Stimulated activated CD4-positive, alpha-beta T cell treated with anti-CD3 and anti-CD28 coated beads, Interleukin-4, amount 100 ng/mL, for 24 hours (primary cell): ENCODE measurements around the gene CELF2.

Experiments used
- DNase-seq: peaks from one replicate; pipeline ENCODE4 v3.0.0-alpha.2; 2020

CELF2 gene

DNA sequence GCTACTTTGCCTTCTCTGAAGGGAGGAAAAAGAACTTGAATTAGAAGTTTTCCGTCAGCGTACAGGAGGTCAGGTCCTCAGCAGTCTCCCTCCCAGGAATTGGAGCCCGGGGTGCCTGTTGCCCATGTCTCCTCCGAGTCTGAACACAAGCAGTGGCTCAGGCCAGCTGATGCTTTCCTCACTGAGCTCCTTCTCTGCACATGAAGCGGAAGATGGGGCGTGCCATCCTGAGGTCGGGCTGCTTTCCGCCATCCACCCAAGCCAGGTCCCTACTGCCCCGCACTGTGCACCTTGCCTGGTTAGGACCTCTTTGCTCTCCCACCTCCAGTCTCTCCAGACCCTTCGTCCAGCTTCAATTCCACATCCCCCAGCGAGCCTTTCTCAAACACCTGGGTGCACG is 237.5 kb downstream of the CELF2 start:
- no peak for DNase-seq

DNA sequence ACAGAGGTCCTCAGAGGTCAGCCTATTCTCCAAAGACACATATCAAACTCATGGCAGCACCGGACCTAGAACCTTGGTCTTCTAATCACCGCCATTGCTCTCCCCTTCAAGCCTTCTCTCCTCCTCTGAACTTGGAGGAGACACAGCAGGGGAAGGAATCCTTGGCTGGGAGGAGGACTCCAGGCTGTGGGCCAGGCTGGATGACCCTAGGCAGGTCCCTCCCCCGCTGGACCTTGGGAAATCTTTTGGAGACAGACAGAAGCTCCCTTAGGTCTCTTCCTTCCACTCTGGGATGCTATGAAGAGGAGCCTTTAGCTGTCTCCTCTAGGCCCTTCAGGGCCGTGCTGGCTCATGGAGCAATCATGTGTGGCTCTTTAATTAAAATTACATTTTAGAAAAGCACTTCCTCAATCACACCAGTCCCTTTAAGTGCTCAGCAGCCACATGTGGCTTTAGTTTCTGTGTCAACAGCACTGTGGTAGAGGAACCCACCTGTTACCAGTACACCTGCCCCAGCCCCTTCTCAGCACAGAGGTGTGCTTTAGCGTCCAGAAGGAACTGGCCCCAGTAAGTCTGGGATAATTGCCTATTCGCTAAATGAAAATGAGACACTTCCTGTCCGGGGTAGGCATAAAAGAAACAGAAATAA is 238.2 kb downstream of the CELF2 start:
- no peak for DNase-seq

DNA sequence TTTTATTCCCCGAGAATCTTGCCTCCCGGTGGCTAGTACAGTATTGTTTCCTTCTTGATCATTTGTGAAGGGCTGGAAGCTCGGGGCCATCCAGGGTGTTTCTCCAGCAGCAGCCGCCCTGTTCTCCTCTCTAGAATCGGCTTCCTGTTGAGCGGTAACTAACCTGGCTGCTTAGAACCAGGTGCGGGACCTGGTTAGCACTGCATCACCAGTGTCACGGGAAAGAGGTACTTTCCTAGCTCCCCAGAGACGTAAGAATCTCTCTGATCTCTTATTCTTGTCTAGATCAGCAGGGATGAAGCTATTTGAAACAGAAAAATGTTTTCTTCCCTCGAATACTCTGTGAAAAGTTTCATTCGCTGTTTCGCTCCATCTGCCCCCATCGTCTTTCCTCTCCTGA is 239.2 kb downstream of the CELF2 start:
- no peak for DNase-seq

DNA sequence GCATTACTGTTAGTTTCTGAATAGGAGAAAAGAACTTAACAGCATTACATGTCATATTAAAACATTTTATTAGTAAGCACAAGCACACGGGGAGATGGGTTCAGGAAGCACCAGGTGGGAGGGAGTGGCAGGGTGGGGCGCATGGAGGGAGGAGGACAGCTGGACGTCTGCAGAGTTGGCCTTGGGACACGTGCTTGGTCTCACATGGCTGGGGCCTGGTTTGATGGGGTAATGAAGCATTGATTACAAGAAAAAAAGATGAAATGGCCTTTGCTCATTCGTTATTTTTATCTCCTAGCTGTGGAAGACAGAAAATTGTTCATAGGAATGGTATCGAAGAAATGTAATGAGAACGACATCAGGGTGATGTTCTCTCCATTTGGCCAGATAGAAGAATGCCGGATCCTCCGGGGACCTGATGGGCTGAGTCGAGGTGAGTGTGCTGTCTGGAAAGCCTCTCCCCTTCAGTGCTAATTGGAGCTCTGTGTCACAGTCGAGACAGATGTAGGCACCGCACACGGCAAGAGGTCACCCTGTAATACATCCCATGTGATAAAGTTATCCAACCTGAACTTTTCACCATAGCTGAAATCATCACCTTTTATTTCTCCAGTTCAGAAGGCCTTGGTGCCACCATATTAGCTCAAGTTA is 239.9 kb downstream of the CELF2 start:
- DNase-seq, result no peak

DNA sequence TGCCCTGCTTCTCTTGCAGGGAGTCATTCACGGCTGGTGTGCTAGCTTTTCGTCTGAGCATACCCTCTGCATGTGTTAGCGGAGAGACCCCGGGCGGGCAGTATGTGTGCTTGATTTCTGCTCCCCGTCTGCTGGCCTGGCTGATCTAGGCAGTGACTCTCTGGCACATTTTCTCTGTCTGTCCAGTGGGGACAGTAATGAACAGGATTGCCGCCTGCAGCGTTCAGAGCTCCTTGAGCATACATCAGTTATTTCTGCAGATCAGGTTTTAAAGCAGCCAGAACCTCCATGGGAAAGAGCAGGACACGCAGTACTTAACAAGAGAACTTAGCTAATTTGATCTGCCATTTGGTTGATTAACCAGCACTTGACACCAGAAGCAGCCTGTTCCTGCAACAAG is 242.5 kb downstream of the CELF2 start:
- no peak for DNase-seq

DNA sequence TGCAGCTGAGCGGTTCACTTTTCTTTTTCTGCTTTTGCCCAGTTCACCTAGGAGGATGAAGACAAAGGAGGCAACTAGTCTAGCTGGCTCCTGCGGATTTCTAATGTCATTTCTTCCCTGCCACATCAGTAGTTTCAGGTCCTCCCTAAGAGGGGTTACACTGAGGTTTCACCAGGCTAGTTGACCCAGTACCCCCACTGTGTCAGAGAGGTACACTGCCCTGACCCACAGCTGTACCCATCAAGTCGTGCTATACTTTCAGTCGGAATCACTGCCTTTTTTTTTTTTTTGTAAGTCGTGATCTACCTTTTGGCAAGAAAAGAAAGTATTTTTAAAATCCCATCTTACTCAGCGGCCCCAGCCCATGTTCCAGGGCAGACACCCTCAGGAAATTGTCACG is 243.5 kb downstream of the CELF2 start:
- no peak for DNase-seq

DNA sequence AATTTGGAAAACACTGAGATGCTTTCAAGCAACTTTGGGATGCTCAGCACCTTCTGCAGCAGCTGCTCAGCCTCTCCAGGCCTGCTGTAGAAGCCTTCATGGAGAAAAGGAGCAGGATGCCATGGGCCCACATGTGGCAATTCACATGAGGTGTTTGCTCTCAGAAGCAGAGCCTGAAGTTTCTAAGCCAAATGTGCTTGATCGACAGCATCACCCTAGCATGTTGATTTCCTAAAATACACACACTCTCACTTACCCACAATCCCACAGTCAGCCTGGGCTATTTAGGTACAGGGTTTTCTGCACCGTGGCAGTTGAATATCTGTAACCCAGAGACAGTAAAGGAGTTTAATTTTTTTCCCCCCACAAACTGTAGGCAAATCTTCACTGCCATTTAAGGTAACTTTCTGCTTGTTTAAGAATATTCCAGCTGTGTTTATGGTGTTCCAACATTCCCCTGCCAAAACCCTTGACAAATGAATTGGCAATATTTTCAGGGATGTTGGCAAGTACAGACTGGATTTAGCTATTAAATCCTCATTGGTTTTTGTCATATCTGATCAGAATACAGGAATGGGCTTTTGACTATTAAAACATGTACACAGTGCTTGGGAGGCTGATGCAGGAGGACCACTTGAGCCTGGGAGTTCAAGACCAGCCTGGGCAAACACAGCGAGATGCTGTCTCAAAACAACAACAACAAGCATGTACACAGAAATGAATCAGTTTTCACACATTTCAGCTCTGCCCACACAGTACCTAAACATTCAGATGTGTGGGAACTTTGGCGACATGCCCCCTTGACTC is 244.2 kb downstream of the CELF2 start:
- DNase-seq, result no peak

DNA sequence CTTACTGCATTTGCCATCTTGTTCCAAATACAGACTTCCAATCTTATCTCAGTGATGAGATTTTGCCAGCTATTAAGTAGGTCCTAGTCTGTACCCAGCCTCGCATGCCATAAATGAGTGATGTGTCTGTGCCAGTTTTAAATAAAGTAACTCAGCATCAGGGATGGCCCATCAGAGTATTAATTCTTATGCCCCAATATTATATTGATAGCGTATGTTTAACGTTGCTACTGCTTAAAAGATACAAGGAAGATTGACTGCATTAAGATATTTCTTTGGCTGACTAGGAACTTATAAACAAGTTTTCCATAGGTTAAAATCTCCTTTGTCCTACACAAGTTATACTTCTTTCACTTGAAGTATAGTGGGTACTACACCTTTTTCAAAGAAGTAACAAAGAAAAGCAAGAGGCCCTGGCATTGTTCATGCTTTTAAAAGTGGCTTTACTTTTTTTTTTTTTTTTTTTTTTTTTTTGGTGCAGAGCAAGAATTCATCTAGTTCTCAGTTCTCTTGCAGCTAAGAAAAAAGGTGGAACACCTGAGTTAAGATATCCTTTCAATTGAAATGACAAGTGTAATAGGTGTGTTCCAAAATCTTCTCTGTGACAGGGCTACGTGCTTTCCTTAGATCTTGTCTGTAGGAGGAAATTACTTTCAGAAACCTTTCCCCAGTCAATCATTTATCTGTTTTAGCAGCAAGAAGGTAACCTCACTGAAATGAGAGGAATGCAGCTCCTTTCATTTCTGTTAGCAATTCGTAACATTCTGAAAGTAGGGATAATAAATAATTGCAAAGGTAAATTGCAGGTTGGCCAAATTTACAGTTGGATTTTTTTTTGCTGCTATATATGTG is 245.0 kb downstream of the CELF2 start:
- no peak for DNase-seq

DNA sequence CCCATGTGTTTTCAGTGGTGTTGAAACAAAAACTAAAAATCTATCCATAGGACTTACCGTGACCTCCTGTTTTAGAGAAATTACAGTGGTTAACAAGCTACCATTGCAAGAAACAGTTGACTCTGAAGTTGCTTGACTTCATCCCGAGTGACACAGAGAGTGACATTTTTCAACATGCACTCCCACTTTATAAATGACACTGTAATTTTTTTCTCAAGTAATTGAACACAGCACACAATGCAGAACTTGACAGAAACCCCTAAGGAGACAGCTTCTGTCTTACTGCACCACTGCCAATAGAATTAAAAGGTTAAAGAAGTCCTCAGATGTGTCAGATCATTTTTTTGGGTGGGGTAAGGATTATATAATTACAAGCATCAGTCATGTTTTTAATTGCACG is 246.1 kb downstream of the CELF2 start:
- no peak for DNase-seq

DNA sequence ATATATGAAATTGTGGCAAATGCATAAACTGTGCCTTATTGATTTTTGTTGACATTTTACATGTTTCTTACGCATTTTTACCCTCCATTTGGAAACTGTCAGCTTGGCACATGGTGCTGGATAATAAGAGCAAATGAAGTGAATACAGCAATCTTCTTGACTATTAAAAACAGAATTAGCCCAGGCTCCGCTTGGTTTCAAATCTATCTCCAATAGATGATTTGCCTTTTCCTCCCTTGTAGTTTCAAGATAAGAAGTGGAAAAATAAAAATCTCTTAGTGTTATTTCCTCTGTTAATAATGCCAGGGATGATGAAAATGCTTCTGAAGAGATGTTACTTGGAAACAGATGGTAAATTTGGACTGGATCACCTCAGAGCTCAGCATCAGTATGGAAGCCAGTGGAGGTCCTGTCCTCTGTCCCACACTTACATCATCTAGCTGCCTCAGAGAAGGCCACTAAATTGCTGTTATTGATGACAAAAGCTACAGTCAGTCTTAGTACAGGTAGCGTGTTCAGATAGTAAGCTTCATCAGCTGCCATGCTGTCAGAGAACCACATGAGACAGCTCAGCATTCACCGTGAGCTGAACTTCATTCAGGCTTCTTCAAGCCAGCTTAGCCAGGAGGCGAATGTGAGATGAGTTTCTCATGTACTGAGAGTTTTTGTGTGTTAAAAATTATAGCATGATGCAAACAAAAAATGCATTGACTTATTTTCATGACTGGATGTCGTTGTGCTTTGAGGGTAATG is 246.8 kb downstream of the CELF2 start:
- DNase-seq, result no peak

DNA sequence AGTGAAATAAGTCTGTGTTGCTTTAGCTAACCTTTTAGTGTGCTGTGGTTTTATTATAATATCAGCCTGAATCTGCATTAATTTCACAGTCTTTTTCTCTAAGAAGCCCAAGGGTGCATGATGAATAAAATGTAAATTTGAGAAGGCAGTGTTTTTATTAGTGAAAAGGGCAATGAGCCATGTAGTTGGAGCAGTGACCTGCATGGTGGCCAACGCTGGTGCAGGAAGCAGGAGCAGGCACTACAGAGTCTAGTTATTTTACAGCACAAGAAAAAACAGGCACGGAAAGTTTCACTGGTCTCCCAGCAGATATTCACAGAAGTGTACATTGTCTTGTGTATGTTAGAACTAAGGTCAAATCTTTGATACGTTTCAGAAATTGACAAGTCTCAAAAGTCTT is 247.8 kb downstream of the CELF2 start:
- no peak for DNase-seq

DNA sequence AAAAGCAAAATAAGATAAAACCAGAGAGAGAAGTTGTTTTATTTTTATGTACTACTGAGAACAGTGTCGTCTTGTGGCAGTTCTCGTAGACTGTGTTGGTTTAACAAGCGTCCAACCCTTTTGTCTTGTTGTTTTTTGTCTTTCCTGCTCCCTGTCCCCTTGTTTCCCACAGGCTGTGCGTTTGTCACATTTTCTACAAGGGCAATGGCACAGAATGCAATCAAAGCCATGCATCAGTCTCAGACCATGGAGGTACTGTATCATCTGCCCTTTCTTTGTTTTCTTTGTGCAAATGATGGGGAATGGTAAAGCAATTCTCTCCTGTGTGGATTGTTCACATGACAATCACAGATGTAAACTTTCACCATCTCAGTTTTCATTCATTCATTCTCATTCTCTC is 248.8 kb downstream of the CELF2 start:
- DNase-seq, result no peak

DNA sequence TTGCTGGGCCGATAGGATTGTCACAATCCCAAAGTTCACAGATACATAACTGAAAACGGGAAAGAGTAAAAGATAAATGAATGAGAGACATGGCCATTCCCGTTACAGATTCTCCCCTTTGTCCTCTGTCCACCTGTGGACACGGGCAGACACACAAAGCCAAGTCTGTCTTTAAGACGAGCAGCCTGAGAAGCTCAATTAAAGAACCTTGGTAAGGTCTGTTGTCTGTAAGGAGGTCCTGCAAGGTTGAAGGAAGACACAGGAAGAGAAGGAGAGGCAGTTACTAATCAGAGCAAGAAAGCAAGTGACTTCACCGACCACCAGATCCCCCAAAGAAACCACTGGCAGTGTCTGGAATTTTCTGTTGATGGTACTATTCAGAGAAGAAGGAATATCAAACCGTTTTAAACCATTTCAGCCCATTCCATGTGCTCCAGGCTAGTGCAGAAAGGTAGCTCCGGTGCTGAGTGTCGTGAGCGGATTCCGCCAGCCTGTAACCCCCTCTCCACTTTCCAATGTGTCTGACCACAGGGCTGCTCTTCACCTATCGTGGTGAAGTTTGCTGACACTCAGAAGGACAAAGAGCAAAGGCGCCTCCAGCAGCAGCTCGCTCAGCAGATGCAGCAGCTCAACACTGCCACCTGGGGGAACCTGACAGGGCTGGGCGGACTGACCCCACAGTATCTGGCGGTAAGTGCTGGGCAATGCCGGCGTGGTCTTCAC is 252.6 kb downstream of the CELF2 start:
- peak; percentile 82 for DNase-seq

DNA sequence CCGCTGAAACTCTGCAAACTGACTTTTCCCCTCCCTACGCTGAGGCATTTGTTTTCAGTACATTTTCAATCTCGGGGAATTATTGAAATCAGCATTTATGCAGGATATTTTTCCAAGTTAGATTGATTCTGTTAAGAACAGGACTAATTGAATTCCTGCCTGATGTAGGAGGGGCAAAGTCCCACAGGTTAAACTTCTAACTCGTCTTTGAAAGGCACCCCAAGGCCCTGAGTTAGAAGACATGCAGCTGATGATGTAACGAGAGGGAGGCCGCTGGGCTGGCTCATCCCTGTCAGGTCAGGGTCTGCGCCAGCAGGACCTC is 253.1 kb downstream of the CELF2 start:
- no peak for DNase-seq

DNA sequence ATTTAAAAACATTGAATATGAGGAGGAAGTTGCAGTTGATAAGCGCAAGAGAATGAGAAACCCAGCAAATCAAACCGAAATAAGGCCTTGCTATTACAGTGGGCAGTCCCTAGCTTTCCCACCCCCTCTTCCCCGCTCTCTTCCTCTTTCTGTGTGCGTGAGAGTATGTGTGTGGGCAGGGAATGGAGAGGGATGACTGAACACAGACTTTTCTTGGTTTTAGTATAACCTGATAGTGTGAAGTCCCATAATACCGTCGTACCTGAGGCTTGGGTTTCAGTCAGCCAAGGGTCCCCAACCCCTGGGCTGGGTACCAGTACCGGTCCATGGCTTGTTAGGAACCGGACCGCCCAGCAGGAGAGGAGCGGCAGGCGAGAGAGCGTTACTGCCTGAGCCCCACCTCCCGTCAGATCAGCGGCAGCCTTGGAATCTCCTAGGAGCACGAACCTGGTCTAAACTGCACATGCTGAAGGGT is 255.3 kb downstream of the CELF2 start:
- DNase-seq, result peak; percentile 43

DNA sequence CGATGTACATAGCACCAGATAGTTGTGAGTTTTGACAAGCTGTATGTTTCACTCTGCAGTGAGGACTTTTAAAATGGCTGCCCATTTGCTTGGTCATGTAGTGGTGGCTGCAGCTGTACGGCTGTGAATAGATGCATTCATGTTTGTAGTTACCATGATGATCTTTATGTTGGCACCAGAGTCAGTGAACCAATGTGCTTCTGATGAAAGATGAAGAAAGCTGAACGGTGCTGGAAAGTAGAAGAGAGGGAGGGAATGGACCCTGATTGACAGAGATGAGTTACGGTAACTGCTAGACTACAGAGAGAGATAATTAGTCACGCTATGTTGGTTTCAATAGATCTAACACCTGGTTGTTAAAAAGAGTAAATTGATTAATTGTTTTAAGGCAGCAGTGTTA is 256.8 kb downstream of the CELF2 start:
- DNase-seq, result no peak

DNA sequence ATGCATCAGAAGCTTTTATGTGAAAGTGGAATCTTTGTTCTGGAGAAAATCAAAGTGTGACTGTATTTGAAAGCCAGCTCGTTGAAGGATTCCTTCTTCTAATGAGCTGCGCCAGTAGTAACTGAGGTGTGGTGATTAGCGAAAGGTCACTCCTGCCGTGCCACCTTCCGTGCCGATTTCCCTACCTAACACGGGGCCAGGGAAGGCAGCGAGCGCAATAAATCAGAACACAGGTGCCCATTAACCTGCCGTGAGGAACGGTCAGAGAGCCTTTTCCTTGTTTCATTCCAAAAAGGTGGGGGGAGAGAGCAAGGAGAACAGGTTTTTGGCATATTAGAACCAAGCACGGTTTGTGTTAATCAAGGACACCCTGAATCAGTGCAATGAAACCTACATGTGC is 258.0 kb downstream of the CELF2 start:
- DNase-seq, result no peak

DNA sequence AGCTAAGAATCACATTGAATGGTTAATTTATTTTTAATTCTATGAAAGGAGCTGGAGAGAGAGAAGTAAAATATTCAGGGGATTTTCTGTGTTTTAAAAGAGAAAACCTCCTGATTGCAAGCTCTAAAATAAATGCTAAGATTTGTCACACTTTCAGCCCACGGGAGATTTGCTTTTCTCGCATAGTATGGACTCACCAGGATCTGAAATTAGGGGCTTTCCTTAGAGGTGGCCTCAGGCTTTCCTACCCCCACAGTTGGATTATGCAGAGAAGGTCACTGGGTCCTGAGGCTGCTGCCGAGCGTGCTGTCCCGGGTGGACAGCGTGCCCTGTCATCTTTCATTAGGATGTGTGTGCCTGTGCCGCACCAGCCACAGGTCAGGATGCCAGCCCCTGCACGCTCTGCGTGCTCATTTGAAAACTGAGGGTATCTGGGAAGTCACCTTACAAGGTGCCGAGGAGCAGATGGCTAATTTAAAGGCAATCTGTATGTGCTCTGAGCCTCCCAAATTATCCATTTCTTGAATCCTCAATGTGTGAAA is 258.8 kb downstream of the CELF2 start:
- DNase-seq, result no peak

DNA sequence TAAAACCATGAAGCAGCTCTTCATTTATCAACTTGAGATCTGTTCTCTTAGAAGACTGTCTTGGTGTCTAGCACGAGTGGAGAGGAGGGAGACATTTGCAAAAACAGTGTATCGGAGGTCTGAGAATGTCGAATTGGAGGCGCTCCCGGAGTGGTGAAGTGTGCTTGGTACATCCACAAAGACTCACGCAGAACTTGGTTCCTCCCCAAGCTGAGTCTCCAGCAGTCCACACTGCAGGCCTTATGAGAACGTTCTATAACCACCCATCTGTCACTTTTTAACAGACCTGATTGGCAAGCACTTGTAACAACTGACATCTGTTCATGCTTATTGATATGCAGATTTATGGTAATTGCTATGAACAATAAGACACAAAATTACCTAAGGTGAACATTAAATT is 261.6 kb downstream of the CELF2 start:
- DNase-seq, result no peak

DNA sequence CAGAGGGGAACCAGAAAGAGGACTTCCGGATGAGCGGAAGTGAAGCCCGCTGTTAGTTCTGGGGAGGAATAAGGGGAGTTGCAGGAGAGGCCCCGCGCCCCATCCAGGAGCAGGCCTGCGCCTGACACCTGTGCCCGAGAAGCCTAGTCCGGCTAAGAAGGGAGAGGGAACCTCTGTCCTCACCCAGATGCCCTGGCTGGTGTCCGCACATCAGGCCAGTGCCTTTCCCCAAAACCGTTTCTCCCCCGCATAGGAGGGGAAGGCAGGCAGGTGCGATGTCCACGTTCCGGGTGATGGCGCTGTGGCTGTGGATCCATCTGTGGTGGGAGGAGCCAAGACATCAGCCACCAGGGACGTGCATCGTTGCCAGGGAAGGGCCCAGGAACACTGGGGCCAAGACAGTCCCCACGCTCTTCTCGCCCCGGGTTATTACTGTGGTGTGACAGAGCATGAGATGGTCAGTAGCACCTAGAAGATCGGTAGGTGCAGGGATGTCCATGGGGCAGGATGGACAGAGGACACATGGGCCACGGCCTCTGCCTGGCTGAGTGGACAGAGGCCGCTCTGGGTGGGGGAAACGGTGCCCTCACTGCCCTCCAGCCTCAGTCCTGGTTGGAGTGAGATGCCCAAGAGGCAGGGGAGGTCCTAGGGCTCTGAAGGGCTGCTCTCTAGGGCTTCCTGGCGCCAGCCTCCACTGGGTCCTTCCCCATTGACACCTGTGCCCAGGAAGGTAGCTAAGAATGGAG is 262.7 kb downstream of the CELF2 start:
- no peak for DNase-seq

DNA sequence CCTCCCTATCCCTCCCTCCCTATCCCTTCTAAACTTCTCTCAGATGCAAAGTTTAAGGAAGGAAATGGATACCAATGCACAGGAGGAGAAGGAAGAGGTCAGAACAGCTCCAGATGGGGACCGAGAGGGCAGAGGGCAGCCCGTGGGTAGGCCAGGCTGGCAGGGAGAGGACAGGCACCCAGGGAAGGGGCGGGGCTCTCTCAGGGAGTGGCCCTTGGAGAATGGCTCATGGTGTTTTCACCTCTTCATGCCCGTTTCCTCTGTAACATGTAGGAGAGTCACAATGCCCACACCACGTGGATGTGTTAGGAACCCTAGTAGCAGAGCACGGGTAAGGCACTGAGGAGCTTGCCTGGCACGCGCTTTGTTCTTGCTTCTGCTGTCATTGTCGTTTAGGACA is 264.5 kb downstream of the CELF2 start:
- no peak for DNase-seq
